PC-3 (cell line): ENCODE results near the gene GBF1. TPM values are rescaled to one million over a fixed set of nuclear protein-coding genes. Genes with fewer than 3 reads are reported as not detected.

Experiments used
- ATAC-seq: fragments of 200-7000 bp; cut with Tn5 transposase; 2 replicates; pipeline ENCODE4 v1.9.1; 2020; ENCODE audit warnings: mild to moderate bottlenecking, moderate library complexity
- BruUV-seq: library from RNA; stranded (reverse); fragments of 400-500 nt; replicated peaks from 2 replicates; lab custom pipeline; 2021; lab: Mats Ljungman, UMichigan
- CTCF ChIA-PET: fragments of 300-600 bp; sonication (Branson Sonifier 250); formaldehyde crosslinking; loops from one replicate; lab custom pipeline; 2022; ENCODE audit warnings: antibody characterized with exemption; lab: Charles Lee
- POLR2A ChIA-PET: fragments of 300-600 bp; sonication (Branson Sonifier 250); formaldehyde crosslinking; loops from one replicate; lab custom pipeline; 2022; ENCODE audit warnings: antibody characterized with exemption; ENCODE audit not compliant: unreplicated experiment; lab: Charles Lee
- DNase-seq: peaks from one replicate; pipeline ENCODE4 v3.0.0-alpha.2; 2015
- H2AFZ ChIP-seq: fragments of 300-600 bp; sonication (generic); 2 replicates; pipeline ENCODE4 v1.6.0; 2016; ENCODE audit warnings: antibody characterized with exemption, low read length
- H3F3A ChIP-seq: fragments of 300-600 bp; sonication (generic); one replicate; pipeline ENCODE4 v1.6.0; 2017; ENCODE audit warnings: antibody characterized with exemption, low read length, control low read depth, mild to moderate bottlenecking; ENCODE audit not compliant: unreplicated experiment
- H3K27ac ChIP-seq: fragments of 300-600 bp; sonication (generic); 2 replicates; pipeline ENCODE4 v1.5.1; 2016; ENCODE audit warnings: mild to moderate bottlenecking, low read length
- H3K27me3 ChIP-seq: fragments of 300-600 bp; sonication (generic); 2 replicates; pipeline ENCODE4 v1.6.1; 2016; ENCODE audit warnings: low read length, mixed read lengths
- H3K36me3 ChIP-seq: fragments of 300-600 bp; sonication (generic); 2 replicates; pipeline ENCODE4 v1.6.1; 2016; ENCODE audit warnings: low read depth, mixed run types, low read length, mixed read lengths
- H3K4me1 ChIP-seq: fragments of 300-600 bp; sonication (generic); 2 replicates; pipeline ENCODE4 v1.5.1; 2016; ENCODE audit warnings: low read length; ENCODE audit not compliant: insufficient read depth
- H3K4me2 ChIP-seq: fragments of 300-600 bp; sonication (generic); 2 replicates; pipeline ENCODE4 v1.6.0; 2016; ENCODE audit warnings: low read length
- H3K4me3 ChIP-seq: fragments of 300-600 bp; sonication (generic); 2 replicates; pipeline ENCODE4 v1.5.1; 2016; ENCODE audit warnings: mild to moderate bottlenecking, low read length, mixed read lengths
- H3K79me2 ChIP-seq: fragments of 300-600 bp; sonication (generic); 2 replicates; pipeline ENCODE4 v1.6.1; 2017; ENCODE audit warnings: low read length, mixed read lengths
- H3K9ac ChIP-seq: fragments of 300-600 bp; sonication (generic); 2 replicates; pipeline ENCODE4 v1.6.0; 2016; ENCODE audit warnings: mild to moderate bottlenecking, low read length
- H3K9me2 ChIP-seq: fragments of 300-600 bp; sonication (generic); replicated peaks from 2 replicates; pipeline ENCODE4 v1.6.1; 2016; ENCODE audit warnings: mixed run types, low read length, mixed read lengths
- H3K9me3 ChIP-seq: fragments of 300-600 bp; sonication (generic); 2 replicates; pipeline ENCODE4 v1.6.1; 2016; ENCODE audit warnings: low read length, mixed read lengths
- H4K20me1 ChIP-seq: fragments of 300-600 bp; sonication (generic); 2 replicates; pipeline ENCODE4 v1.6.1; 2016; ENCODE audit warnings: low read length, mixed read lengths
- EZH2 ChIP-seq: fragments of 300-600 bp; sonication (generic); IDR thresholded peaks from one replicate; pipeline ENCODE4 v1.6.1; 2017; ENCODE audit warnings: antibody characterized with exemption, mild to moderate bottlenecking, low read length; ENCODE audit not compliant: unreplicated experiment
- EZH2phosphoT487 ChIP-seq: fragments of 300-600 bp; sonication (generic); IDR thresholded peaks from 2 replicates; pipeline ENCODE4 v1.6.1; 2018; ENCODE audit warnings: mild to moderate bottlenecking, antibody characterized with exemption, low read length, borderline replicate concordance
- intact Hi-C: fragments of 100-400 bp; cut with micrococcal nuclease; formaldehyde crosslinking; loops from 2 replicates; pipeline ENCODE4 v1.9.0; 2023
- total RNA-seq: library from RNA; depleted of rRNA; stranded (reverse); fragments of >200 nt; gene quantifications from 2 replicates; pipeline ENCODE4 v1.2.3, GENCODE V29; 2014
- TF ChIP-seq, protein P1 (sequence below): fragments of 300-600 bp; sonication (generic); conservative IDR thresholded peaks from 2 replicates; pipeline ENCODE4 v1.5.1; 2017; ENCODE audit warnings: antibody characterized with exemption, low read depth, mild to moderate bottlenecking, low read length

The GBF1 gene
- total RNA-seq, 1 experiment from 2014 or later: 25.2 TPM

DNA sequence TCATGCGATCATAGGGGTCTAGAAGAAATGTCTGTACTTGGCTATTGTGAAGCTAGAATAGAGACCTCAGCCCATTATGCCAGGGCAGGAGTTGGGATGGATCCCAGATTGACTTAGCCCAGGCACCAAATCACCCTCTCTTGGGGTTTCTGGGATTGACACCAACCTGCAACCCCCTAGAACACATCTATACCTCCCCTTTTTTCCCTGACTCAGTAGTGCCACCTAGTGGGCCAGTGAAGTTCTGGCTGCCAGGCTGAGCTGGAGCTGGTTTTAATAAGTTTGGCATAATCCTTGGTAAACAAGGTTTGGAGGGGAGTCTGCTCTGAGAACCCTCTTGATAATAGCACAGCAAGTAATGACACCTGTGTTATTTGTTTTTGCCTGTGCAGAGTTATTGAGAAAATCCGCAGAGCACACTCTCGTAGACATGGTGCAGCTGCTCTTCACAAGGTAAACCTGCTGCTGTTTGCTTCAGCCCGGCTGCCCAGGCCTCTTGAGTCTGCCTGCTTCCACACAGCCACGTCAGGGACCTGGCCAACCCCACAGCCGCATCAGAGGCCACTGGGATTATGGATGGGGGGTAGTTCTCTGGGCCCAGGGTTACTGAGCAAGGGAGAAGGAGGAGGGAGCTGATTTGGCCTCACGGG lies 106.9 kb downstream of the GBF1 start:
- Histone ChIP-seq H3K36me3 (peaks cover 24% of the 10 kb centered on the region), H2AFZ (no peak overlapping the region), H3K4me2 (no peak overlapping the region), H3K27me3 (no peaks in the 10 kb centered on the region), H4K20me1 (no peaks in the 10 kb centered on the region), H3F3A (no peaks in the 10 kb centered on the region), H3K79me2 (no peaks in the 10 kb centered on the region), H3K9me2 (no peaks in the 10 kb centered on the region), H3K9me3 (no peaks in the 10 kb centered on the region), H3K9ac (no peak overlapping the region), H3K4me3 (no peak overlapping the region), H3K4me1 (no peaks in the 10 kb centered on the region), H3K27ac (no peak overlapping the region)
- BruUV-seq: no TSS peak
- CTCF ChIA-PET: interaction anchor here (0.5 to 1.7 kb wide), 5 partner anchors 111 to 192 kb away, joined by 3 to 14 read pairs (median 8); partner anchors contain the start of gene PITX3
- POLR2A ChIA-PET: no interaction called here
- ATAC-seq: no peak
- intact Hi-C loops: loop anchor here (1.0 kb wide), 1 partner anchor 122 kb away; no protein-coding TSS in a partner anchor
- peak; percentile 73 for DNase-seq
- TF ChIP-seq EZH2 (no peak), EZH2phosphoT487 (no peak)
- TF ChIP-seq, protein P1, sequence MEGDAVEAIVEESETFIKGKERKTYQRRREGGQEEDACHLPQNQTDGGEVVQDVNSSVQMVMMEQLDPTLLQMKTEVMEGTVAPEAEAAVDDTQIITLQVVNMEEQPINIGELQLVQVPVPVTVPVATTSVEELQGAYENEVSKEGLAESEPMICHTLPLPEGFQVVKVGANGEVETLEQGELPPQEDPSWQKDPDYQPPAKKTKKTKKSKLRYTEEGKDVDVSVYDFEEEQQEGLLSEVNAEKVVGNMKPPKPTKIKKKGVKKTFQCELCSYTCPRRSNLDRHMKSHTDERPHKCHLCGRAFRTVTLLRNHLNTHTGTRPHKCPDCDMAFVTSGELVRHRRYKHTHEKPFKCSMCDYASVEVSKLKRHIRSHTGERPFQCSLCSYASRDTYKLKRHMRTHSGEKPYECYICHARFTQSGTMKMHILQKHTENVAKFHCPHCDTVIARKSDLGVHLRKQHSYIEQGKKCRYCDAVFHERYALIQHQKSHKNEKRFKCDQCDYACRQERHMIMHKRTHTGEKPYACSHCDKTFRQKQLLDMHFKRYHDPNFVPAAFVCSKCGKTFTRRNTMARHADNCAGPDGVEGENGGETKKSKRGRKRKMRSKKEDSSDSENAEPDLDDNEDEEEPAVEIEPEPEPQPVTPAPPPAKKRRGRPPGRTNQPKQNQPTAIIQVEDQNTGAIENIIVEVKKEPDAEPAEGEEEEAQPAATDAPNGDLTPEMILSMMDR: peak; percentile 90

DNA sequence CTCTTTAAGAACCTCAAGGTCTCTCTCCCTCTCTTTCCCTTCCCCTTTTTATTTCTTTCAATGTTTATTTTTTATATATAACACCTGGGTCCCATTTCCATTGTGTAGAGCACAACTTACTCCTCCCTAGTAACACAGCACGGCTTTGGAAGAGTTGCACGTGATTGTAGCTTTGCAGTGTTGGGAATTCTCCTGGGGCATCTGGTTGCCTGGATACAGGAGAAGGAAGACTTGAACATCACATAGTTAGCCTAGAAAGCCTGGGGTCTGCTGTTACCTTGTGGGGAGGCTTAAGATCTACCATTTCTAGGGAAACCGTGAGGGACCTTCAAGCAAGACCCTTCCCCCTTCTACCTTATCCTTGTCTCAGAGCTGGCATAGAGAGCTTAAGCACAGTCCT lies 109.1 kb downstream of the GBF1 start:
- intact Hi-C loops: no loop called here
- CTCF ChIA-PET: no interaction called here
- Histone ChIP-seq H3K27me3 (no peaks in the 10 kb centered on the region), H3K9ac (no peak overlapping the region), H3K4me3 (no peak overlapping the region), H3K27ac (no peak overlapping the region), H3F3A (no peaks in the 10 kb centered on the region), H3K4me1 (no peaks in the 10 kb centered on the region), H2AFZ (no peak overlapping the region), H3K9me2 (no peaks in the 10 kb centered on the region), H4K20me1 (no peaks in the 10 kb centered on the region), H3K9me3 (no peaks in the 10 kb centered on the region), H3K79me2 (no peaks in the 10 kb centered on the region), H3K4me2 (no peak overlapping the region), H3K36me3 (peaks cover 31% of the 10 kb centered on the region)
- DNase-seq (no peak), ATAC-seq (no peak)
- BruUV-seq: no TSS peak
- no peak for TF ChIP-seq EZH2phosphoT487
- TF ChIP-seq EZH2: no peak
- TF ChIP-seq, protein P1: no peak
- POLR2A ChIA-PET: no interaction called here

DNA sequence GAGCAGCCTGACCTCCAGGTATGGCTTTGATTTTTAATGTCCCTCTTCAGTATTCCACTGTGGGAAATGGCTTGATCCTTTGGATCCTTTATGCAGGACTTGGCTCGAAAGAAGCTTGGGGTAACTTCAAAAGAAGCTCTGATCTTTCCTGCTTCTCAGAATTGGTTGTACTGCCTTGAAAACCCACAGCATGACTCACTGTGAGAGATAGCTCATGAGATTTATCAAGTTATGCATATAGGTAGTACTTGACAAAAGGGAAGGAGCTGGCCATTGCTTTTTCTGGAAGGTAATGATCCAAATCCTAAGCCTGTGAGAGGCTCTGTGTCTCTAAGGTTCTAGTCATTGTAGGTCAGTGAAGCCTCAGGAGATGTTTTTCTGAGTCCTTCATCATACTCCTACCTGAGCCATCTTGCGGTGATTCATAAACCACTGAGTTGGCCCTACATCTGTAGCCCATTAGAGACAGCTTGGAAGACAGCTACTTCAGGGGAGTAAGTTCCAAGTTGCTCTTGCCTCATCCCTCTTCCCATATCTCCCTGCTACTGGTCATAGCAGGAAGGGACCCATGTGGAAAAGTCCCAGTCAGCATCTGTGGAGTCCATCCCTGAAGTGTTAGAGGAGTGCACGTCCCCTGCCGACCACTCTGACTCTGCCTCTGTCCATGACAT lies 113.5 kb downstream of the GBF1 start:
- no peak overlapping the region for H2AFZ ChIP-seq
- H3K27ac ChIP-seq: no peak overlapping the region
- no peak overlapping the region for H3K9ac ChIP-seq
- H3K36me3 ChIP-seq: peaks cover 21% of the 10 kb centered on the region; the same call in 1 of the 2 replicates
- intact Hi-C loops: no loop called here
- no peaks in the 10 kb centered on the region for H3K79me2 ChIP-seq
- no peaks in the 10 kb centered on the region for H3K9me3 ChIP-seq
- no peak overlapping the region for H3K4me2 ChIP-seq
- DNase-seq (no peak), ATAC-seq (no peak)
- H3F3A ChIP-seq: no peaks in the 10 kb centered on the region
- TF ChIP-seq EZH2 (no peak), EZH2phosphoT487 (no peak)
- TF ChIP-seq, protein P1: no peak
- ChIA-PET CTCF (no interaction called here), POLR2A (no interaction called here)
- no peak overlapping the region for H3K4me3 ChIP-seq
- no TSS peak for BruUV-seq
- H3K27me3 ChIP-seq: no peaks in the 10 kb centered on the region
- no peaks in the 10 kb centered on the region for H3K9me2 ChIP-seq
- H3K4me1 ChIP-seq: no peaks in the 10 kb centered on the region
- no peaks in the 10 kb centered on the region for H4K20me1 ChIP-seq
